Amygdala (tissue), 56 donors: Measurements from ENCODE around the gene HDHD3.
"Not testable (repeated sequence)": the region's sequence is repeated elsewhere in the genome, so short reads cannot be mapped to it uniquely, and the experiment has no call there.

Source experiments
- DNase-seq, 56 donors: peaks; one replicate each; lab custom pipeline; 2025; lab: John Stamatoyannopoulos, UW

HDHD3 gene

GRCh38 chr9:113368348-113368981 lies 8.3 kb downstream of the HDHD3 start:
- DNase-seq = no peak

- not testable (repeated sequence) for DNase-seq
Measured at GRCh38 chr9:113365652-113366051, 11.1 kb downstream of the HDHD3 start.

GRCh38 chr9:113364951-113365350 lies 11.8 kb downstream of the HDHD3 start:
- no peak for DNase-seq

- no peak for DNase-seq
Measured at GRCh38 chr9:113363336-113363735, 13.4 kb downstream of the HDHD3 start.

- peak in 5 of 56 donors; percentile 5 to 30 (median 18) for DNase-seq
Measured at GRCh38 chr9:113361304-113362018, 15.3 kb downstream of the HDHD3 start.

- DNase-seq = no peak
Measured at GRCh38 chr9:113360242-113360842, 16.4 kb downstream of the HDHD3 start.

- no peak for DNase-seq
Measured at GRCh38 chr9:113359385-113359784, 17.4 kb downstream of the HDHD3 start.

GRCh38 chr9:113356686-113357292 lies 20.0 kb downstream of the HDHD3 start:
- no peak for DNase-seq

GRCh38 chr9:113355040-113355596 lies 21.7 kb downstream of the HDHD3 start:
- DNase-seq = no peak

GRCh38 chr9:113352411-113352810 lies 24.4 kb downstream of the HDHD3 start:
- DNase-seq = no peak

GRCh38 chr9:113352006-113352405 lies 24.8 kb downstream of the HDHD3 start:
- no peak for DNase-seq

- DNase-seq = no peak
Measured at GRCh38 chr9:113350937-113351336, 25.8 kb downstream of the HDHD3 start.

- DNase-seq = no peak
Measured at GRCh38 chr9:113350107-113350661, 26.6 kb downstream of the HDHD3 start.

- DNase-seq = no peak
Measured at GRCh38 chr9:113349445-113350094, 27.2 kb downstream of the HDHD3 start, which contains the start of gene BSPRY. Gene BSPRY (plus strand): TSS chr9:113349541. CDS start chr9:113349580, 39 bp downstream.

GRCh38 chr9:113349066-113349444 lies 27.7 kb downstream of the HDHD3 start:
- DNase-seq = no peak

- no peak for DNase-seq
Measured at GRCh38 chr9:113348437-113348836, 28.3 kb downstream of the HDHD3 start.

- DNase-seq = no peak
Measured at GRCh38 chr9:113345671-113346070, 31.1 kb downstream of the HDHD3 start.

- DNase-seq = peak in 10 of 56 donors; percentile 3 to 43 (median 18)
Measured at GRCh38 chr9:113345190-113345589, 31.6 kb downstream of the HDHD3 start.

- peak; percentile 22 to 96 (median 82) for DNase-seq
Measured at GRCh38 chr9:113343732-113344231, 33.0 kb downstream of the HDHD3 start.
